ENCODE data around the gene CDKL5. TPM values are rescaled to one million over a fixed set of nuclear protein-coding genes. Genes with fewer than 3 reads are reported as not detected.
"Not testable (repeated sequence)": the region's sequence is repeated elsewhere in the genome, so short reads cannot be mapped to it uniquely, and the experiment has no call there.

Gene CDKL5
- 1.6 and 2.4 TPM in 2 replicates for total RNA-seq (2014; rRNA removed; shearing (Covaris generic))

DNA sequence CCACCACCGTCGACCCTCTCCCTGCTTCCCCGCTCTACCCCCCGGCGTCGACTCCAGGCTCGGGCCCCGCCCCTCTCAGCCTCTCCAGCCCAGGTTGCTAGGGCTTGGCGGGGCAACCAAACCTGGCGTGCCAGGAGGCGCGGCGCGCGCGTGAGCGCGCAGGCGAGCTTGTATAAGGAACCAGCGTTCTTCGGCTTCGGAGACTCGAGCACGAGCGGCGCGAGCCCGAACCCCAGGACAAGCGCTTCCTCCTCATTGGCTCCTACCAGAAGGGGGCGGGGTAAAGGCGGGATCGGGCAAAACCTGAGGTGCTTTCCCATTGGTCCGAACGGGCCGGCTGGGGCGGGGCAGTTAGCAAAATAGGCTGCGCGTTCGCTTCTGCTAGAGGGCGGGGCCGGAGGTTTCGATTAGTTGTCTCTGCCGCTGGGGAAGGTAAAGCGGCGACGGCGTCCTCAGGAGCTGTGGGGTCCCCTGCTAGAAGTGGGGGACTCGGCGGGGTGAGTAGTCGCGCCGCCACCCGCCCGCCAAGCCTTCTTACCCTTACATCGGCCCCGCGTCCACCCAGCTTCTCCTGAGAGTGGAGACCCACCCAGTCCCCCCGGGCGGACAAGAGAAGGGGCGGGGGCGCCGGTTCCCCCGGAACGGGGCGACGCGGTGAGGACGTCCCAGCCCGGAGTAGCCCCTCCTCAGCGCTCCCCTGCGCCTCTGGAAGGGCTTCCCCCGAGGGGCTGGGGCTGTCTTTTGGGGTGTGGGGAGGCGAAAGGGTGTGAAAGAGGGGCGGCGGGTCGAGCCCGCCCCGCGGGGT lies at the start of gene CDKL5:
Gene CDKL5 (plus strand): TSS at position 410 of the 805 bp plus-strand sequence. CDS start 81,489 bp downstream, outside the sequence.
- DNase-seq (ENCODE audit: low spot score): peak; percentile 92

- DNase-seq (ENCODE audit: low spot score): peak; percentile 48
These were observed 47.6 kb upstream of the CDKL5 start for GRCh38 chrX:18377796-18378195.

DNA sequence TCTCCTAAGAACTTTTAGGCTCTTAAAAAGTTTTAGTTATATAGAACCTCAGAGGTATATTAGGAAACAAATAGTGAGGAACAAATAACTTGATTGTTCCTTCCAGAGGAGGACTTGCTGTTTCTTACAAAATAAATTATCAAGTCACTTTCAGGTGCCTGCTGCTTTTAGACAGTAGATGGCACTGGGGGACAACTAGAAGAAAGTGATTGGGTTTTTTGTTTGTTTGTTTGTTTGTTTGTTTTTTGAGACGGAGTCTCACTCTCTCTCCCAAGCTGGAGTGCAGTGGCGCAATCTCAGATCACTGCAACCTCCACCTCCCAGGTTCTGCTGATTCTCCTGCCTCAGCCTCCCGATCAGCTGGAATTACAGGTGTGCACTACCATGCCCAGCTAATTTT lies 35.4 kb upstream of the CDKL5 start:
- no peak for DNase-seq (ENCODE audit: low spot score)

DNA sequence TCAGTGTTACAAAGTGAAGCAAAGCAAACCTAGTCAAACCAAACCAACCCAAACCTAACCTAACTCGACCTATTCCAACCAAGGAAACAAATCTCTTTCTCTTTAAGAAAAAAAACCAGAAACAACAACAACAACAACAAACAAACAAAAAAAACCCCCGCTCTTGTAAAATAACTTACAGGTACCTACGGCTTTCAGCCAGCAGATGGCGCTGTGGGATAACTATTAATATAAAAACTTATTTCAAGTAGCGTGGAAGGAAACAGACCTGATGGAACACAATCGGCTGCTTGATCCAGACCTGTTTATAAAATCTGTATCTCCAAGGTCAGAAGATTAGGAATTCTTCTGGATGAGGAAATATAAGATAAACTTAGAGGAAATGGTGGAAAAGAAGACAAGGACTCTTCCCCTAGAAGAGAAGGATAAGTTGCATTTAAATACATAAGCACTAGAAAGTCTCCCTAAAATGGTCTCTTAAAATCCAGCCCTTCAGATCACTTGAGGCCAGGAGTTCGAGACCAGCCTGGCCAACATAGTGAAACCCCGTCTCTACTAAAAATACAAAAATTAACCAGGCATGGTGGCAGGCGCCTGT lies 34.4 kb upstream of the CDKL5 start:
- DNase-seq (ENCODE audit: low spot score): peak; percentile 51

GRCh38 chrX:18394477-18394876 lies 30.9 kb upstream of the CDKL5 start:
- DNase-seq (ENCODE audit: low spot score): no peak

DNA sequence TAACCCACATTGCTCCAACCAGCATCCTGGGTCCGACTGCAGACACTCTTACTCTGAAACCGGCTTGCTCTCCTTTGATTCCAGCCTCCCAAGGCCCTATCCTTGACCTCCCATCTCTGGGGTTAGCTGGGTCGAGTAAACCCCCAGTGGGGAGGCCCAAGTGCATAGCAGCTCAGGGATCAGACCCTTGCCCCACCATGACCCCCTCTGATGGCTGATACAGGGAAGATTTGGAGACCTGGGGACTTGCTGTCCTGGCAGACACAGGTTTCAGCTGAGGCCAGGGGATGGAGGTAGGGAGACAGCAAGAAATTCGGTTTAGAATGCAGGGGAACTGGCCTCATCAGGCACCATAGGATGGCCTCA lies 23.6 kb upstream of the CDKL5 start:
- DNase-seq (ENCODE audit: low spot score): no peak

- no peak for DNase-seq (ENCODE audit: low spot score)
These were observed 18.7 kb upstream of the CDKL5 start for GRCh38 chrX:18406531-18407266.

- peak; percentile 23 for DNase-seq (ENCODE audit: low spot score)
These were observed 15.4 kb upstream of the CDKL5 start for GRCh38 chrX:18410038-18410437.

GRCh38 chrX:18415386-18415785 lies 10.0 kb upstream of the CDKL5 start:
- DNase-seq (ENCODE audit: low spot score): no peak

GRCh38 chrX:18422325-18422724 lies 3.1 kb upstream of the CDKL5 start:
- peak; percentile 62 for DNase-seq (ENCODE audit: low spot score)

DNA sequence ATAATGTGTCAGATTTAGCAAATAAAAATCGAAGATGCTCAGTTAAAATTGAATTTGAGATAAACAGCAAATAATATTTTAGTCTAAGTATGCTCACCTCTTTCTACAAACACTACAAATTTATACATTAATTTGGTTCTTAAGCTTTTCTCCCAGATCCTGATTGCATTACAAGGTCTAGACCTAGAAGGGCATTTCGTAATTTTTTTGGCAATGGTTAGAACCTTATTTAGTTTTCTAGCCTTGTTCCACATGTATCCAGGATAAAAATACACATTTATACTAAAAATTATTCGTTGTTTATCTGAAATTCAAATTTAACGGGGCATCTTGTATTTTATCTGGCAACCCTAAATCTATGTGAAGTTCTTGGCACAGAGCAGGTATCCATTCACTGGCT lies 2.5 kb upstream of the CDKL5 start:
- DNase-seq (ENCODE audit: low spot score): no peak

DNA sequence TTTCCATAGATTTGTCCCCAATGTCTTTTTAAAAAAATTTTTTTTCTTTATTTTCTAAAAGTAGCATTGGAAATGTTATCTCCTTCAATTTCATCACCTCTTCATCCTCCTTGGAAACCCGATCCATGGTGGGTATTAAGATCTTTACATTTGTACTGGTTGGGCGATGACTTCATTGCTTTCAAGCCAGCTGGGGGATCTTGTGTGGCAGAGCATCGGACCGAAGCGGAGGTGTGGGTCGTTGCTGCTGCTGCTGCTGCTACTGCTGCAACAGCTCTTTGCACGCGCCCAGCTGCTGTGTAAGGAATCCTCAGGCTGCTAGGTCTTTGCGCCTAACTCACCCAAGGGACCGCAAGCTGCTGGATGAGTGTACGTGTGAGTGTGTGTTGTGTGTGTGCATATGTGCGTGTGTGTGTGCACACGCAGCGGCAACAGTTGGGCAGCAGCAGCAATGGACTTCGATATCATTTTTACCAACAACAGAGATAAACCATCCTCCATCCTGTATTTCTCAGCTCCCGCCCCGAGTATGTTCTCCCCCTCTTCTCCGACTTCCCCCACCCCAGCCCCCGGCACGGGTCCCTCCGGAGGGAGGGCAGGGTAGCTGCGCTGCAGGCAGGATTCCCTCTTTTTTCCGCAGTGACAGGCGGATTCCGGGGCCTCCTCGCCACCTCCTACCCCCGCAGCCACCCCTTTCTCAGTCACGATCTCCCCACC lies 768 bp upstream of the CDKL5 start:
- peak; percentile 10 for DNase-seq (ENCODE audit: low spot score)

DNA sequence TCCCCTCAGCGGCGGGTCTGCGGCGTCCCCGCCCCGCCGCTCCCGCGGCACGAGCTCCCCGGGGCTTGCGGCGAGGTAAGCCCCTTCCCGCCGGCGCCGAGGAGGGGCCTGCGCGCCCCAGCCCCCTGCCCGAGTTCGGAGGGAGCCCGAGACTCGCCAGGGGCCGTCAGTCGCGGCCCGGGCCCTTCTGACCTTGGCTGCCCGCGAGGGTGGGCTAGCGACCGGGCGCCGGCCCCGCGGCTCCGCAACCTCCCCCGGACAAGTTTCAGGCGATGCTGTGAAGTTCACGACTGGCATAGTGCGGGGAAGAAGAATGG lies 554 bp downstream of the CDKL5 start:
- no peak for DNase-seq (ENCODE audit: low spot score)

GRCh38 chrX:18428006-18428405 lies 2.6 kb downstream of the CDKL5 start:
- no peak for DNase-seq (ENCODE audit: low spot score)

- DNase-seq (ENCODE audit: low spot score): not testable (repeated sequence)
These were observed 7.9 kb downstream of the CDKL5 start for GRCh38 chrX:18433288-18433687.

DNA sequence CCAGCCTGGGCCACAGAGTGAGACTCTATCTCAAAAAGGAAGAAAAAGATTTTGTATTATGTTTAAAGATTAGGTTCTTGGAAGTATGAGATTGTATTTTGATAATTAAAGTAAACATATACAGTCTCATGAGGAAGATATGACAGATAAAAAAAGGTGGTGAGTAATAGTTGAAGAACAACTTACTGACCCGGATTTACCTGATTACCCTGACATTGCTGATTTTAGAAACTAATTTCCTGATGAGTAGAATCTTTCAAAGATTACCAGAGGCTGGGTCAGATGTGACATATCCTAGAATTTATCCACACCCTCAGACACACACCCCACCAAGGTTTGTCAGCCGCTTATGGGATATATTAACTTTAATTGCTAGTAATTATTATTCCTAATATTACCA lies 9.5 kb downstream of the CDKL5 start:
- DNase-seq (ENCODE audit: low spot score): no peak

DNA sequence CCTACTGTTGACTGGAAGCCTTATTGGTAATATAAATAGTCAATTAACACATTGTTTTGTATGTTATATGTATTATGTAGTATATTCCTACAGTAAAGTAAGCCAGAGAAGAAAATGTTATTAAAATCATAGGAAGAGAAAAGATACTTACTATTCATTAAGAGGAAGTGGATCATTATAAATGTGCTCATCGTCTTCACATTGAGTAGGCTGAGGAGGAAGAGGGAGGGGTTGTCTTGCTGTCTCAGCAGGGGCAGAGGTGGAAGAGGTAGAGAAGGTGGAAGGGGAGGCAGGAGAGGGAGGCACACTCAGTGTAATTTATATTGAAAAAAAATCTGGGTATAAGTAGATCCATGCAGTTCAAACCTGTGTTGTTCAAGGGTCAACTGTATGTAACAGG lies 10.6 kb downstream of the CDKL5 start:
- no peak for DNase-seq (ENCODE audit: low spot score)

- DNase-seq (ENCODE audit: low spot score): no peak
These were observed 15.4 kb downstream of the CDKL5 start for GRCh38 chrX:18440835-18441234.

DNA sequence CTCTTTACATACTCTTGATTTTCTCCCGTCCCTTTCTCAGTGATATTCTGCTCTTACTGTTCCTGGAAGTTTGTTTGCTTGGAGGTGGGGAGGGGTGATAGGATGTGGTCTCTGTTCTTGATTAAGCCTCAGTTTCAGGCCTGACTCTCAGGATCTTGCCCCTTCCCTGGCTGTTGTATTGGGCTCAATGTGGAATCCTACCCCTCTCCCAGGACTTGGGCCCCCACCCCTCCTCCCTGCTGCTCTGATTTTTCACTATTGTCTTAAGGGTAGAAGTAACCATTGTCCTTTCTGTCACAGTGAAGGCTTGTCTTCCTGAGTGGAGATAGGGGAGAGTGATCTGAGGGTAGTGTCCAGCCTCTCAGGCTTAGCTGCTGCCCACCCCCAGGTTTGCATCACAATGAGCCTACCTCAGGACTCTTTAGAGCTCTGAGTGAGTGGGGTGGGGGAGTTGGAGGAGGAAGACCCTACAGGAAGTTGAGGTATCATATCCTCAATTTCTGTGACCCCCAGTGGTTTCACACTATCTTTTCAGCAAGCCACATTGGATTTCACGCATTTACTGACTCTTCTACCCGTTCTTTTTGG lies 16.5 kb downstream of the CDKL5 start:
- no peak for DNase-seq (ENCODE audit: low spot score)

DNA sequence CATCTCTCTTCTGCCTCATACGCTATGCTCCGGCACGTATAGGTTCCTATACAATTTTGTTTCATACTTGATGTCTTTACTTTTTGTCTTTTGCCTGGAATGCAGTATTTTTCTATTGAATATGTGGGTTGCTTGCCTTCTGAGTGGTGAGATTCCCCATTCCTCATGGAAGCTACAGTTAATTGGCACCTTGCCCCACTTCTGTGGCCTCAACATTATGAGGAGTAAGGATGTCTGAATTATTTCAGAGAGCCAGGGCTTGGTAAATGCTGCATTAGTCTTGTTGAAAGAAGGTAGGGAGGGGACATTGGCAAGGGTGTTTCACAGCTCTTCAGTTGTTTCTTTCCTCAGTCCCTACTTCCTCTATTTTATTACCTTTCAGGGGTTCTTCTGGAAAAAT lies 23.0 kb downstream of the CDKL5 start:
- DNase-seq (ENCODE audit: low spot score): no peak

DNA sequence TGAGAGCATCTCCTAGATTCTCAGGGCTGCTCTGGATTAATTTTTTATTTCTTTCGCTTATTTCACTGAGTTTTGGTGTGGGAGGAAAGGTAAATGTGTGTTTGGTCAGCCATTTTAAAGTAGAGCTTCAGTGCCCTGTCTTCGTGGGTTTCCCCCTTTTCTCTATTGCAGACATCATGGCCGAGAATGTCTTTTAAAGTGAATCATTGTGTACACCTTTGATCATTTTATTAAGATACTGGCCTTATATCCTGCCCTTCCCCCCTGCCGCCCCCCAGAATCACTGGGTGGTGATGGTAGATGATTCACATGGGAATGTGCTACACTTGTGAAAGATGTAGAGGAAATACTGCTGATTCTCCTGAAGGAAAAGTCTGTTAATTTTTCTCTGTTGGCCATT lies 23.8 kb downstream of the CDKL5 start:
- no peak for DNase-seq (ENCODE audit: low spot score)

GRCh38 chrX:18455384-18455783 lies 30.0 kb downstream of the CDKL5 start:
- no peak for DNase-seq (ENCODE audit: low spot score)

Data from A172 (cell line).